NCI-H2227 treated with DMSO at 0.1 percent for 48 hours (cell line): Measurements from ENCODE around the gene MARS1.

ENCODE experiments used
- DNase-seq: peaks from one replicate; lab custom pipeline; 2025; lab: John Stamatoyannopoulos, UW

The MARS1 gene

GRCh38 chr12:57518176-57518919 is 30.5 kb downstream of the MARS1 start:
- DNase-seq, result no peak

- DNase-seq, result no peak
Measured at GRCh38 chr12:57518920-57519795, 31.3 kb downstream of the MARS1 start.

- no peak for DNase-seq
Measured at GRCh38 chr12:57519796-57520052, 31.9 kb downstream of the MARS1 start.

- DNase-seq, result peak; percentile 91
Measured at GRCh38 chr12:57520053-57520818, 32.4 kb downstream of the MARS1 start, which contains the start of gene DDIT3. DDIT3 (minus strand) TSS chr12:57520514; CDS start chr12:57517406, 3,108 bp downstream.

- DNase-seq, result no peak
Measured at GRCh38 chr12:57521525-57522010, 33.7 kb downstream of the MARS1 start.

GRCh38 chr12:57522011-57522886 is 34.4 kb downstream of the MARS1 start, which contains the start of gene MBD6:
MBD6 (plus strand) TSS chr12:57522824; CDS start chr12:57524304, 1,480 bp downstream.
- DNase-seq, result peak; percentile 86

GRCh38 chr12:57522887-57523705 is 35.2 kb downstream of the MARS1 start:
- peak; percentile 21 for DNase-seq

- no peak for DNase-seq
Measured at GRCh38 chr12:57523706-57524614, 36.1 kb downstream of the MARS1 start.

GRCh38 chr12:57524814-57525614 is 37.1 kb downstream of the MARS1 start:
- no peak for DNase-seq

- DNase-seq, result no peak
Measured at GRCh38 chr12:57525615-57526383, 37.9 kb downstream of the MARS1 start.

GRCh38 chr12:57526477-57527126 is 38.7 kb downstream of the MARS1 start:
- DNase-seq, result no peak

GRCh38 chr12:57527184-57527583 is 39.3 kb downstream of the MARS1 start:
- no peak for DNase-seq

GRCh38 chr12:57528176-57528575 is 40.3 kb downstream of the MARS1 start:
- DNase-seq, result no peak

- DNase-seq, result no peak
Measured at GRCh38 chr12:57528831-57529555, 41.1 kb downstream of the MARS1 start.

GRCh38 chr12:57529831-57530230 is 42.0 kb downstream of the MARS1 start:
- DNase-seq, result no peak

GRCh38 chr12:57530396-57531142 is 42.7 kb downstream of the MARS1 start:
- no peak for DNase-seq
